ENCODE measurements around the gene TMEM9.

The TMEM9 gene

DNA sequence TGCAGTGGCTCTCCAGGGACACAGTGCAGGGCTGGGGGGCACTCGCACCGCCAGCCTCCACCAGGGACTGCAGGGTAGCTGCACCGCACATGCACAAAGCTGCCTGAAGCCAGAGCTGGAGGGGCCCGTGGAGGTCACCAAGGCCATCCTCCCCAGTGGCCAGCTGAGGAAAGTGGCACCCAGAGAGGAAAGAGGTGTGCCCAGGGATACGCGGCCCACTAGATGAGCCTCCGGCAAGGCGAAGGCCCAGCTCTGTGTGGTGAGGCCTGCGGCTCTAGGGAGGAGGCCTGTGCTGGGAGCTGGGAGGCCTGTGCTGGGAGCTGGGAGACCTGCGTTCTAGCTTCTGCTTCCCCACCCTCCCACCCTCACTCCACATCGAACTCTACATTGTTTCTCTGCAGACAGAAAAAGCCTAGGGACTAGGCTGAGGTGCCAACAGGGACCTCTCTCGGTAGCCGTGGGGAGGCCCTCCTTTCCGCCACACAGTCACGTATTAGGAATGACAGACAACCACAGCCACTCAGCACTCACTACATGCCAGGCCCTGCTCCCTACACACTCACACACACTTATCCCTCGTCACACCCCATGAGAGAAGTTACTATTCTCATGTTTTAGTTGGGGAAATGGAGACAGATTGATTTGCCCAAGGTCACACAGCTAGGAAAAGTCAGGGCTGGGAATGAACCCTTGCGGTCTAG, 26.4 kb downstream of the TMEM9 start:
- TF ChIP-seq, protein P1, sequence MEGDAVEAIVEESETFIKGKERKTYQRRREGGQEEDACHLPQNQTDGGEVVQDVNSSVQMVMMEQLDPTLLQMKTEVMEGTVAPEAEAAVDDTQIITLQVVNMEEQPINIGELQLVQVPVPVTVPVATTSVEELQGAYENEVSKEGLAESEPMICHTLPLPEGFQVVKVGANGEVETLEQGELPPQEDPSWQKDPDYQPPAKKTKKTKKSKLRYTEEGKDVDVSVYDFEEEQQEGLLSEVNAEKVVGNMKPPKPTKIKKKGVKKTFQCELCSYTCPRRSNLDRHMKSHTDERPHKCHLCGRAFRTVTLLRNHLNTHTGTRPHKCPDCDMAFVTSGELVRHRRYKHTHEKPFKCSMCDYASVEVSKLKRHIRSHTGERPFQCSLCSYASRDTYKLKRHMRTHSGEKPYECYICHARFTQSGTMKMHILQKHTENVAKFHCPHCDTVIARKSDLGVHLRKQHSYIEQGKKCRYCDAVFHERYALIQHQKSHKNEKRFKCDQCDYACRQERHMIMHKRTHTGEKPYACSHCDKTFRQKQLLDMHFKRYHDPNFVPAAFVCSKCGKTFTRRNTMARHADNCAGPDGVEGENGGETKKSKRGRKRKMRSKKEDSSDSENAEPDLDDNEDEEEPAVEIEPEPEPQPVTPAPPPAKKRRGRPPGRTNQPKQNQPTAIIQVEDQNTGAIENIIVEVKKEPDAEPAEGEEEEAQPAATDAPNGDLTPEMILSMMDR (conservative IDR thresholded peaks at IDR 0.05; ENCODE audit: low read length), result no peak
- DNase-seq (ENCODE audit: low read depth), result peak; percentile 48
- H3K4me3 ChIP-seq (ENCODE audit: low read length), result no peak overlapping the region

GRCh38 chr1:201126832-201127754, 27.2 kb downstream of the TMEM9 start, which contains the start of gene ASCL5:
Gene ASCL5, minus strand, starts transcription at chr1:201127184. Its CDS starts 11,812 bp downstream, at chr1:201115372.
- TF ChIP-seq, protein P1 (conservative IDR thresholded peaks at IDR 0.05; ENCODE audit: low read length), result no peak
- no peak within 1 kb of the TSS for H3K4me3 ChIP-seq (ENCODE audit: low read length)
- no peak for DNase-seq (ENCODE audit: low read depth)

DNA sequence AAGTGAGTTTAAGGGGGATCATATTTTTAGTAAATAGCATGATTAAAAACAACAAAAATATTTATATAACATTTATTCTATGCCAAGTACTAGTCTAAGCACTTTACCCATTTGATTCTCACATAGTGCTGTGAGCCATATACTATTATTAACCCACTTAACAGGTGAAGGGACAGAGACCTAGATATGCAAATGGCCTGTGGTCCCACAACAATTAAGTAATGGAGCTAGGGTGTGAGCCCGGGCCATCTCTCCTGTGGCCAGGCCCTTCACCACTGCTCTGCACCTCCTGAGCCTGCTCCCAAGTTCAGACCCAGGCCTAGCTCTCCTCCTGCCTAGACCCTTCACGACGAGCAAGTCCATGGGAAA, 27.8 kb downstream of the TMEM9 start:
- TF ChIP-seq, protein P1 (conservative IDR thresholded peaks at IDR 0.05; ENCODE audit: low read length), result no peak
- no peak overlapping the region for H3K4me3 ChIP-seq (ENCODE audit: low read length)
- DNase-seq (ENCODE audit: low read depth), result no peak

DNA sequence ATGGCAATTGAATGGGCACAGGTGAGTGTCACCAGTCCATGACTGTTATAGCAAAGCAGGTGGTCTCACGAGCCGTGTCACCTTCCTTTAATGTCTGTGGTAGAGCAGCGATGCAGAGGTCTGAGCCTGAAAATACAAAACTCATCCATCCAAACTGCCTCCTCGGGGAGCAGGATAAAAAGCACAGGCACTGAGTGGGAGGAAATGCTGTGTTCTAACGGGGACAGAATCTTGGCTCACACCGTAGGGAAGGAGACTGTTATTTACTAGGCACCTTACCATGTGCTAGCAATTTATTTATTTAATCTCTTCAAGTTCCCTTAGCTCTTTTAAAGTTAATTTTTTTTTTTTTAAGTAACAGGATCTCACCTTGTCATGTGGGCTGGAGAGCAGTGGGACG, 28.5 kb downstream of the TMEM9 start:
- no peak overlapping the region for H3K4me3 ChIP-seq (ENCODE audit: low read length)
- TF ChIP-seq, protein P1 (conservative IDR thresholded peaks at IDR 0.05; ENCODE audit: low read length), result no peak
- no peak for DNase-seq (ENCODE audit: low read depth)

GRCh38 chr1:201125019-201125418, 29.3 kb downstream of the TMEM9 start:
- TF ChIP-seq, protein P1 (conservative IDR thresholded peaks at IDR 0.05; ENCODE audit: low read length), result no peak
- H3K4me3 ChIP-seq (ENCODE audit: low read length), result no peak overlapping the region
- no peak for DNase-seq (ENCODE audit: low read depth)

DNA sequence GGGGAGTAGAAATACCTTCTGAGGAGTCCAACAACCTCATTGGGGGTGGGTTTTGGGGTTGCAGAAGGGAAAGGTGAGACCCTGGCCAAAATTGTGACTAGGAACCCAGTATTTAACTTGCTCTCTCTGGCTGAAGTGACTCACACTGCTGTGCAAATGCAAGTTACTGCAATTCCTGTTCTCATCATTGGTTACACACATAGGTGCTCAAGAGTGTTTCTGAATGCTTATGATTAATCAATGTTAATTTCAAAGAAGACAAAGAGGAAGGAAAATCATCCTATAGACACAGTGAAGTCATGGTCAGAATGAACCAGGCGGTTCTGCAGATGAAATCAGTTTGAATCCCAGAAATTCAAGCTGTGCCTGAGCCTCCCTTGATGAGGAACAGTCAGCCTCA, 30.4 kb downstream of the TMEM9 start:
- TF ChIP-seq, protein P1 (conservative IDR thresholded peaks at IDR 0.05; ENCODE audit: low read length), result no peak
- H3K4me3 ChIP-seq (ENCODE audit: low read length), result no peak overlapping the region
- no peak for DNase-seq (ENCODE audit: low read depth)
